ENCODE measurements around the gene SLC6A13.
"Not testable (repeated sequence)": the region's sequence is repeated elsewhere in the genome, so short reads cannot be mapped to it uniquely, and the experiment has no call there.

SLC6A13 gene

DNA sequence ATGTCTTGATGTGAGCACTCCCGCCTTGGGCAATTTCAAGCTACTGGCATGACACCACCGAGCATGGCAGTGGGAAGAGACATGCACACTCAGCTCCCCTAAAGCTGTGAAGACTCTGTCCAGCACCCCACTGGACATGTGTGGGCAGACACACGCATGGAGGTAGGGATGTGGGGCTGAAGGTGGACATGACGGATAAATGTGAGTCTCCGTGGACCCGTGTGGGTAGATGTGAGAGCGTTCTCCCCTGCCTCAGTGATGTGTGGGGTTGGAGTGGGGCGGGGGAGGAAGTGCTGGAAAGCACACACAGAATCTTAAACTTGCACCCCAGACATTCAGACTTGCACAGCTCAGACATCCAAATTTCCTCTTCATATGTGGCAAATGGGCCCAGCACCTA is 61.3 kb downstream of the SLC6A13 start:
- DNase-seq (ENCODE audit: extremely low read depth in 1 of 2, low read depth in 1 of 2): no peak

DNA sequence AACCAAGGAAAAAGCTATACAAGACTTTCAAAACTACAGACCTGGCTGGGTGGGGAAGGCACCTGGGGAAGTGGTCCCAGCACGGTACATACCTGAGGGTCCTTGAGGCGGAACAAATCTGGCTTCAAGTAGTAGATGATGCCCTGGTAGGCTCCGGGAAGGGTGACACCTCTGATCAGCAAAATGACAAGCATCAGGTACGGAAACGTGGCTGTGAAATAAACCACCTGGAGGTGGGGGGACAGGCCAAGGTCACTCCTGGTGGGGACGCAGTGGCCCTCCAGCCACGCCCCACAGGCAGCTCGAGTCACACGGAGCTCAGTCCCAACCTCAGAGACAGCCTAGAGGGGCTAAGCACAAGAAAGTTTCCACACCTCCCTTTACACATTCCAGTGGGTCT is 63.9 kb downstream of the SLC6A13 start:
- no peak for DNase-seq (ENCODE audit: extremely low read depth in 1 of 2, low read depth in 1 of 2)

DNA sequence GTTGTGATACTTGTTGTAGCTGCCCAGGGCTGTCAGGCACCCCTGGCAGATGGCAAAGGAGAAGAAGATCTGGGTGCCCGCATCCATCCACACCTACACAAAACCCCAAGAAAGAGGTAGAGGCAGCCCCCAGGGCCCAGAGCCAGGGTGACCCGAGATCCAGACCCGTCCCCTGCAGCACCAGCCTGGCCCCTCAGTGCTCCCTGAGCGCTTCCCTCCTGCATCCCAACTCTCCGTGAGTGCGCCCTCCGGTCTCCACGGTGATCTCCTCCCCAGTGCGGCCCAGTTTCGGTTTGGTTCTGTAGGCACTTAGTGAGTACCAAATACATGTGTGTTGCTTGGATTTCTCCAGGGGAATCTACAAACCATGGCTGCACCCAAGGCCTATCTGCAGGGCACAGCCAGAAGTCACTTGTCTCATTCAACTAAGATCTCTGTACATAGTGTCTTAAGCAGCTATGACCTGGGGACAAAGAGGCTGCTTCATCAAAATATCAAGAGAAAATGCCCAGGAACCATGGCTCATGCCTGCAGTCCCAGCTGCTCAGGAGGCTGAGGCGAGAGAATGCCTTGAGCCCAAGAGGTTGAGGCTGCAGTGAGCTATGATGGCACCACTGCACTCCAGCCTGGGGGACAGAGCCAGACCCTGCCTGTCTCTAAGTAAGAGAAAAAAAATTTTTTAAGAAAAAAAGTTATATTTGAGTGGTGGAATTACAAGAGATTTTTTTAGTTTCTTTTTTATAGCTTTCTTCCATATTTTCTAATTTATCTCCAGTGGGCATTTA is 64.5 kb downstream of the SLC6A13 start:
- no peak for DNase-seq (ENCODE audit: extremely low read depth in 1 of 2, low read depth in 1 of 2)

DNA sequence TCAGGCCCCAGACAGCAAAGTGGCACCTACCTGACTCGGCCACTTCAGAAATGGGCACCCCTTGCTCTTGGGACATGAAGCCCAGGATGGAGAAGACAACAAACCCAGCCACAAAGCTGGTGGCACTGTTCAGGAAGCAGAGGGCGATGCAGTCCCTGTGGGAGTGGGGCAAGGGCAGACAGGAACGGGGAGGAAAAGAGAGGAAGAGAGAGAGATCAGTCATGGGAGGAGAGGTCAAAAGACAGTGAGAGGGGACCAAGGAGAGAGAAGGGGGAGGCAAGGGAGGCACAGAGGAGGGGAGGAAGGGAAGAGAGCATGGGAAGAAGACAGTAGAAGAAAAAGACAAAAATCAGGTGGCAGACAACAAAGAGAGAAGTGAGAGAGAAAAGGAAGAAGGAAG is 65.3 kb downstream of the SLC6A13 start:
- DNase-seq (ENCODE audit: extremely low read depth in 1 of 2, low read depth in 1 of 2): no peak

DNA sequence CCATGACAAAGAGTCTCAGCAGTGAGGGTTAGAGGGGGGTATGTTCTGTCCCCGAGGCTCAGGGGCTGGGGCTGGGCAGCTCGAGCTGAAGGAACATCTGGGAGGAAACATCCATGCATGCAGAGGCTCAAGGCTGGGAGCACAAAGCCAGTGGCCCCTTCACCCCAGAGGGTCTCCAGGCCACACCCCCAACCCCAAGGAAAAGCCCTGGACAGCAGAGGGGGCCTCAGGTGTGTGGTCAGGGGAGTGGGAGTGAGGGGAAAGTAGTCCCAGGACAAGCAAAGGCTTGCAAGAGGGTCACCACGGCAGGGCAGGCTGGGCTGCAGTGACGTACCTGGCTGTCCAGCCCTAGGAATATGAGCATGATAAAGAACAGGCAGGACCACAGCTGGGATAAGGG is 66.2 kb downstream of the SLC6A13 start:
- DNase-seq (ENCODE audit: extremely low read depth in 1 of 2, low read depth in 1 of 2): no peak

DNA sequence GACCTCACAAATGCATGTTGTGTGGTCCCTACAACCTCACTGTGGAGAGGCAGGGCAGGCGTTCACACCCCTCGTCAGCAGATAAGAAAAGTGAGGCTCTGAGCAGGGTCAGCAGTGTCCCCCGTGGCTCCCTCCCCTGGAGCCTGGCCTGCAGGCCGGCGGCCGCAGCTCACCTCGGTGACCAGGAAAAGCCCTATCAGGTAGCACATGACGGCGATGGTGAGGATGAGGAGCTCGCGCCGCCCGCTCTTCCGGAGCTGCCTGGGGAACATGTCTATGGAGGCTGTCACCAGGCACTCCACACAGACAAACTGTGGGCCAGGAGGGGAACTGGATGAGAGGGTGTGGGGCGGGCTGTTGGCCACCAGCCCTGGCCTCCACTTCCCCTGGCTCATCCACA is 66.7 kb downstream of the SLC6A13 start:
- DNase-seq (ENCODE audit: extremely low read depth in 1 of 2, low read depth in 1 of 2): no peak

DNA sequence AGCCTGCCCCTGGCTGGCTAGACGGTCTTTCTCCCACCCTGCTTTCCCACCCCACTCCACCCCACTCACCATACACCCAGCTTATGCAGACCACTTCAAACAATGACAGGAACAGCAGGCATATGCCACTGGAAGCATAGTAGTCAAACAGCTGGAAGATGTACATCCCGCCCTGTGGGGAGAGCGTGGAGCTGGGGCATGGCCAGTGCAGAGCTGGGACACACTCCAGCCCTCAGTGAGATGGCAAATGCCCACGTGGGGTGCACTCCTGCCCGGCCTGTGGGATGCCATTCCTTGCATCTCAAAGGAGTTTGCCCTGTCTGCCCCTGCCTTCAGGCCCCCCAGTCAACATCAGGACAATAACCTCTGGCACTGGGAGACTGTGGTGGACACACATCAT is 67.5 kb downstream of the SLC6A13 start:
- no peak for DNase-seq (ENCODE audit: extremely low read depth in 1 of 2, low read depth in 1 of 2)

DNA sequence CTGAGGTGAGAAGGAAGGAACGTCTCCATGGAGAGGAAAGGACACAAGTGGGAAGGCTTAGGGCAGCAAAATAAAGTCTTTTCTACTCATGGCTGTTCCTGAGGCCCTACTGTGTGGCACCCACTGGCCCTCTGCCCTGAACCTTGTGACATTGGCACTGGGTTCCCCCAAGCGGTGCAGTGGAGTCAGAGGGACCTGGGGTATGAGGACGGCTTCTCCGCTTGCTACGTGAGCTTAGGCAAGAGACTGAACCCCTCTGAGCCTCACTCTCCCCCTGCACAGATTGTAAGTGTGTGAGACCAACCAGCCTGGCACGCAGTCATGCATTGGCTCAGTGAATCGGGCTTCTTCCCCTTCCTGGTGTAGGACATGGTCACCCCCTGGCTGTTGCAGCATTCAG is 68.4 kb downstream of the SLC6A13 start:
- no peak for DNase-seq (ENCODE audit: extremely low read depth in 1 of 2, low read depth in 1 of 2)

DNA sequence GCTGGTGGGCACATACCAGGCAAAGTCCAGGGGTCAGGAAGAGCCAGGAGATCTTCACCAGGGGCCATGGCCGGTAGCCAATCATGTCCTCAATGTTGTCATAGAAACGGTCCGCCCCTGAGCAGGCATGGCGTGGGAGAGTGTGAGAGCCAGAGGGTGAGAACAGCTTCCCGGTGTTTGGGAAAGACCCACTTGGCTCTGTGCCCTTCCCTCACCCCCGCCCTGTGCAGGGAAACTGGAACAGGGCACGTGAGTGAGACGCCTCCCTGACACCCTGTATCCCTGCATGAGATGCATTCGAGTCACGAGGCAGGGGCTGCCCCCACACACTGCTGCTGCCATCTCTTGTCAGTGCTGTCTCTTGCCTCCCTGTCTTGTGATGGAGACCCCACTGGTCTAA is 69.4 kb downstream of the SLC6A13 start:
- DNase-seq (ENCODE audit: extremely low read depth in 1 of 2, low read depth in 1 of 2): no peak

DNA sequence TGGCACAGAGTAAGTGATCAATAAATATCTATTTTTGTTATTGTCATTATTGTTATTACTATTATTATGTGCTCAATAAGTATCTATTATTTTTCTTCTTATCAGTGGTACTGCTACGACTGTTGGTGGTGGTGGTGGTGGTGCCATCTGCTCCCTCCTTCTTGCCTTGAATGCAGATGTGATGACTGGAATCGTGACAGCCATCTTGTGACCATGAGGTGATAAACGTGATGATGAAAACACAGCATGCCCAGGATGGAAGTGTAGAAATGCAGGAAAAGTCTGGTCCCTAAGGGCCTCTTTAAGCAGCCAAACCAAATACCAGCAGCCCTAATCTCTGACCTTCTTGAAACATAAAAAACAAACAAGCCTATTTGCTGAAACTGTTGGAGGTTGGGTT is 71.1 kb downstream of the SLC6A13 start:
- no peak for DNase-seq (ENCODE audit: extremely low read depth in 1 of 2, low read depth in 1 of 2)

DNA sequence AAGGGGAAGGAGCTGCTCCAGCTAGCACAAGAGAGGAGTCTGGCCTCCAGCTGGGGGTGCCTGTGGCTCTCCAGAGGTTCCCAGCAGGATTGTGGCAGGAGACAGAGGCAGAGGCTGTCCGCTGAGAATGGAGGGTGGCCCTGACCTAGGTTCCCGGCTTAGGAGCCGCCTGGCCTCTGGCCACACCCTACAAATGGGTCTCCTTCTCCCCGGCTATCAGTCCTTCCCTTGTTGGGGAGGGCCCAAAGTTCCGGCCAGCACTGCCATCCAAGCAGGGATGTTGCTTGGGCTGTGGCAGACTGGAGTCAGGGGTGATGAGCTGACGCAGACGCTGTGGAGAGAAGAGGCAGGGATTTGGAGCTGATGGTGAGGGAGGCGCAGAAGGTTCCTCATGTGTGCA is 71.8 kb downstream of the SLC6A13 start:
- no peak for DNase-seq (ENCODE audit: extremely low read depth in 1 of 2, low read depth in 1 of 2)

DNA sequence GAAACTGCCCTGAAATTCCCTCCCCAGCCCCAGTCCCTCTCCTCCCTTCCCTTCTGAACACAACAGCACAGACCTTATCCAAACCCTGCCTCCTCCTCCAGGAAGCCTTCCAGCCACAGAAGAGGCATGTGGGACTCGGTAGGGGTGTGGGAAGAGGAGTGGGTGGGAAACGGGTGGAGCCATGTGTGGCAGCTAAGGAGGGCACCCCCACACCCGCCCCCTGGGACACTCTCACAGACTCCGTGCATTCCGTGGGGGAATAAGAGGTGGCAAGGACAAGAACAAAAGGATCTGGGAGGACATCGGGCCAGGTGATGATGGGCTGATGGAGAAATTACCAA is 73.0 kb downstream of the SLC6A13 start:
- DNase-seq (ENCODE audit: extremely low read depth in 1 of 2, low read depth in 1 of 2): no peak

DNA sequence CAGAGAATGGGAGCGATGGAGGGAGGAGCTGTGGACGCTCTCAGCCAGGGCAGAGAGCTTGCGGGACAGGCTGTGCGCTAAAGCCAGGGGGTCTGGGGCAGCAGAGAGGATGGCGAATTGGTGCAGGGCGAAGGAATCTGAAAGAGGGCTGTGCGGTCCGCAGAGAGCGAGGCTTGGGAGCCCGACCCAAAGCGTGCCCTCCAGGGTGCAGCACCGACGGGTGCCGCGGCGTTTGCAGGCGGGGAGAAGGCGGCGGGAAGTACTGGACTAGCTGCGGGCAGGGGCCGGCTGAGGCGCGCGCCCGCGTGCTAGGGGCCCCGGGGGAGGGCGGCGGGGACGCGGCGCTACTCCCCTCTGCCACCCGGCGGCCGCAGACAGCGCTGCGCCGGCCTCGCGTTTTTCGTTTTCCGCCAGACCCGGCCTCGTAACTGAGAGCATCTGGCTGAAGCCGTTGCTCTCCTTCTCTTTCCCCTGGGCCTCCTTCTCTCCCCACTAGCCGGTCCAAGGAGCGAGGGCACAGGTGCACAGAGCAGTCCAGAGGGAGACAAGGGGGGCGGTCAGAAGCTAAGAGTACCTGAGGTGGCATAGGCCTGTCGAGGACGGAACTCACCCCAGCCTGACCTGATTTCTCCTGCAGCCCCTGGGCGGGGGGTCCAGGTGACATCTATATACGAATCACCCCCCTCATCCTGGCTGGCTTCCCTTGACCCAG is 73.6 kb downstream of the SLC6A13 start:
- DNase-seq (ENCODE audit: extremely low read depth in 1 of 2, low read depth in 1 of 2): peak in 1 of 2 donors; percentile 20

DNA sequence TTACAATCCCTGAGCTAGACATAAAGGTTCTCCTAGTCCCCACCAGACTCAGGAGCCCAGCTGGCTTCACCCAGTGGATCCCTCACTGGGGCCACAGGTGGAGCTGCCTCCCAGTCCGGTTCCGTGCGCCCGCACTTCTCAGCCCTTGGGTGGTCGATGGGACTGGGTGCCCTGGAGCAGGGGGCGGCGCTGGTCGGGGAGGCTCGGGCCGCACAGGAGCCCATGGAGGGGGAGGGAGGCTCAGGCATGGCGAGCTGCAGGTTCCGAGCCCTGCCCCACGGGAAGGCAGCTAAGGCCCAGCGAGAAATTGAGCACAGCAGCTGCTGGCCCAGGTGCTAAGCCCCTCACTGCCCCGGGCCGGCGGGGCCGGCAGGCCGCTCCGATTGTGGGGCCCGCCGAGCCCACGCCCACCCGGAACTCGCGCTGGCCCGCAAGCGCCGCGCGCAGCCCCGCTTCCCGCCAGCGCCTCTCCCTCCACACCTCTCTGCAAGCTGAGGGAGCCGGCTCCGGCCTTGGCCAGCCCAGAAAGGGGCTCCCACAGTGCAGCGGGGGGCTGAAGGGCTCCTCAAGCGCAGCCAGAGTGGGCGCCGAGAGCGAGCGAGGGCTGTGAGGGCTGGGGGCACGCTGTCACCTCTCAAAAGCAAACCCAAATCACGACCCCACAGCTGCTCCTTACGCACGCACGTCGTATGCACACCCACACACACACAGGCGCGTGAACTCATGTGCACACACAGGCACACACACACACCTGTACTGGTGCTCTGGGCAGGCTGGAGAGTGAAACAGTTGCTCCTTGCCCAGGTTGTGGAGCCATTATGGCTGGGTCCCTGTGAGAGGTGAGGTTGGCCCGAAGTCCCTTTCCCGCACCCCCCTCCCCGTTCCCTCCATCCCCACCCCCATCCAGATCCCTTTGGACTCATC is 74.4 kb downstream of the SLC6A13 start:
- DNase-seq (ENCODE audit: extremely low read depth in 1 of 2, low read depth in 1 of 2): not testable (repeated sequence)

DNA sequence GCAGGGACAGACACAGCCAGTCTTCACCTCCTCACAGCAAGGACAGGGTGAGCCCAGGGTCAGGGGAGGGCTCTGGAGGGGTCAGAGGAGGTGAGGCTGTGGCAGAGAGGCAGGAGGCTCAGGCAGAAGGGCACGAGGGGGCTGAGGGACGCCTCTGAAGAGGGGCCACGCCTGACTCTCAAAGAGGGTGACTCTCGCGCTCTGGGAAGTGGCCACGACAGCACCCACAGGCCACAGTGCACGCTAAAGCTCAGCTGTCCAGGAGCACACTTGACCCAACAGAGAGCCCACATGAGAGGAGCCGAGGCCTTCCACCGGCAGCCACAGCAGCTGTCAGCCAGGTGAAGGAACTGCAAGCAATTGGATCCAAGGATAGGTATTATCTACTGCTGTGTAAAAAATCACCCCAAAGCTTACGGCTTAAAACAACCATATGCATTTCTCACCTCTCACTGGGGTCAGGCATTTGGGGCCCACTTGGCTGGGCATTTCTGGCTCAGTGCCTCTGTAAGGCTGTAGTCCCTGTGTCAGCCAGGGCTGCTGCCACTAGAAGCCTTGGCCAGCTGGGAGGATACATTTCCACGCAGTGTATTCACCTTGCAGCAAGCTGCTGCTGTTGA is 76.5 kb downstream of the SLC6A13 start:
- DNase-seq (ENCODE audit: extremely low read depth in 1 of 2, low read depth in 1 of 2): no peak

DNA sequence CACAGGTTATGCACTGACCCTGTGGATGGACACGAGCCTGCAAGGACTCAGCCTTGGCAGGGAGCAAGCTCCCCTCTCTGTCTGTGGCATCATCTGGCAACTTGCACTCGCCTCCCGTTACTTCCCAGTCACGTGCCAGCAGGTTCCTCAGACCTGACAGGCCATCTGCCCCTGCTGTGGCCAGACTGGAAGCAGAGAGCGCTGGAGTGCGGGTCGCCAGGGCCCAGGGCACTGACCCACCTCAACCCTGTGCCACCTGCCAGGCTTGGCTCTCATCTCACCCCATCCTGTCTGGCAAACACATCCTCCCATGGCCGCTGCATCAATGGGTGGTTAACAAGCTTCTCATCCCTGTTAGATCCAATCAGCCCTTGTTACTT is 77.1 kb downstream of the SLC6A13 start:
- DNase-seq (ENCODE audit: extremely low read depth in 1 of 2, low read depth in 1 of 2): no peak

DNA sequence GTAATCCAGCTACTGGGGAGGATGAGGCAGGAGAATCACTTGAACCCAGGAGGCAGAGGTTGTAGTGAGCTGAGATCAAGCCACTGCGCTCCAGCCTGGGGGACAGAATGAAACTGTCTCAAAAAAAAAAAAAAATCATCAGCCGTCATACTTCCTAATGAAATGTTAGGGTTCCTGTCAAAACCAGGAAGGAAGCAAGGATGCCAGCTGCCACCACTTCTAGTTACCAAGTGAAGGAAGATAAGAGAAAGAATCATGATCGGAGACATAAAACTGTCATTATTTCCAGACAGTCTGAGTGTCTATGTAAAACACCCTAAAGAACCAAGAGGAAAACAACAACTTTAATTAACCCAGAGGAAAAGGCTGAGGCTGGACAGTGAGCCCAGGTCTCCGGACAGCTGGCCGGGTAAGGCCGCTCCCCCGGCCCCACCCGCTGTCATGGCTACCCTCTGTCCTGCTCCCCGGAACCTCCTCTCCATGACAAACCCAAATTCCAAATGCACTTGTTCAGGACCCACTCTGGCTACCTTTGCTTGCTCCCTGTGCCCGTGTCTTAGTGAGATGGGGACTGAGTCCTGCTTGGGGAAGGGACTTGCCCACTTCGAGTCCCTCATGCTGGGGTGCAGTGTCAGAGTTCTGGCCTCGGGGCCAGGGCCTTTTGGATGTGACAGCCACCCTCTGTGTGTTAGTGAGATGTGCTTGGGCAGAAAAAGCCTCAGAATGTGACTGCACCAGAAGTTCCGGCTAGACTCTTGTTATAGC is 77.6 kb downstream of the SLC6A13 start:
- no peak for DNase-seq (ENCODE audit: extremely low read depth in 1 of 2, low read depth in 1 of 2)

DNA sequence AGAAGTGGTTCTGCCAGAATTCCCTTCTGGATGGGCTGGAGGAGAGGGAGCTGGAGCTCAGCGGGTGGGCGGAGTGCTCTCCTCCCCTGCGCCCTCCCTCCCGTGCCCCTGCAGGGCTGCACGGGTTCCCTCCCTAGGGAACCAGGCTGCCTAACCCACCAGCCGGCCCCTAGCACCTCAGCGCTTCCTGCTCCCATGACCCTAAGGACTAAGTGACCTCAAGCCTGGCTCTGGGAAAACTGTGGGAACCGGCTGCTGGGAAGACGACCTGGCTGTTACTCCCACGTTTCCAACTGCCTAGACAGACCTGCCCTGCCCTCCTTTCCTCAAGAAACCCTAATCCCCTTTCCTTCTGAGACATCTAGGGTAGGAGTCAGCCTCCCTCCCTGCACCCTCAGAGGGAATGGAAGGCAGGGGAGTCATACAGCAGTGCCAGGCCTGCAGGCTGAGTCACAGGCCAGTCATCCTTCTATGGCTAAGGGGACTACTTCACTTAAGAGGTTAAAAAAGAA is 80.2 kb downstream of the SLC6A13 start:
- no peak for DNase-seq (ENCODE audit: extremely low read depth in 1 of 2, low read depth in 1 of 2)

DNA sequence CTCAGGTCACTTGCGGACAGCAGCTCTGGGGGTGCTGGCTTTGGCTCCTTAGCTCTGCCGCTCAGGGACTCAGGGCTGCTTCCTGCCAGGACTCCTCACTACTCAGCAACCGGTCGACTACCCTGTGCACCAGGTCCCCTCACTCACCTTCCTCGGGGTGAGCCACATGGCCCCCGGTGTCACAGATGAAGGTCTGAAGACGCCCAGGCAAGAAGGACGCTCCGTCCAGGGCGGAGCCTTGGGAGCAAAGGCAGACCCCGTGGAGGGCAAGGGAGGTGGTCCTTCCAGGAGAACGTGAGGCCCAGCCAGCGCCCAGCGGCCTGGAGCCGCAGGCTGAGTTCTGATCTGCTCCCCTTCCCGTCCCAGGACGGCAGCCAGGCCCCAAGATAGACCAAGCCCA is 80.7 kb downstream of the SLC6A13 start:
- DNase-seq (ENCODE audit: extremely low read depth in 1 of 2, low read depth in 1 of 2): no peak

DNA sequence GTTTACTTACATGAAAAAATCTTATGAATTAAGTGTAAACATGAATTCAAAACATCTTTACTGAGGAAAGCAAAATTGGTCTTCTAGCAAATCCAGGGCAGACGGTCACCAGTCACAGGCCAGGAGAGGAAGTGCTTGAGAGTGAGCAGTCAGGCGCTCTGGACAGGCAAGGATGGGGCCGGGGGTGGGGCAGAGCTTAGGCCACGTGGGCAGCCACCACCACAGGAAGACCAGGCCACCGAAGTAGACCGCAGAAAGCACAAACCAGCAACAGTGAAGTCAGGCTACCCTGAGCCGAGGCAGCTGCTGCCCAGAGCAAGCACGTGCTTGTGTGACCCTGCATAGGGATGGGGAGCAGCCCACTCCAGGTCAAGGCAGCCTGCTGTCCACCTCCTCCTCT is 82.2 kb downstream of the SLC6A13 start:
- no peak for DNase-seq (ENCODE audit: extremely low read depth in 1 of 2, low read depth in 1 of 2)

All from activated CD8-positive, alpha-beta memory T cell treated with anti-CD3 and anti-CD28 coated beads for 1 hour (primary cell).